H9 (cell line): ENCODE data around the gene BACH1. TPM values are rescaled to one million over a fixed set of nuclear protein-coding genes. Genes with fewer than 3 reads are reported as not detected.

ENCODE experiments used
- DNase-seq: peaks from one replicate; pipeline ENCODE4 v3.0.0-alpha.2; 2017
- H2AFZ ChIP-seq: one replicate; pipeline ENCODE4 v1.6.1; 2013; ENCODE audit warnings: mild to moderate bottlenecking, low read length, control low read depth, moderate library complexity
- H2AK5ac ChIP-seq: 2 replicates; pipeline ENCODE4 v1.6.1; 2013; ENCODE audit warnings: low read length, control low read depth, mixed read lengths; ENCODE audit not compliant: insufficient read length
- H2BK120ac ChIP-seq: one replicate; pipeline ENCODE4 v1.6.1; 2013; ENCODE audit warnings: low read depth, mild to moderate bottlenecking, low read length, control low read depth, inconsistent platforms; ENCODE audit not compliant: poor library complexity, severe bottlenecking
- H2BK12ac ChIP-seq: 2 replicates; pipeline ENCODE4 v1.6.1; 2013; ENCODE audit warnings: low read length, control low read depth, mixed read lengths, low read depth; ENCODE audit not compliant: insufficient read length
- H2BK15ac ChIP-seq: 2 replicates; pipeline ENCODE4 v1.6.1; 2013; ENCODE audit warnings: low read depth, low read length, control low read depth
- H2BK20ac ChIP-seq: one replicate; pipeline ENCODE4 v1.6.1; 2013; ENCODE audit warnings: low read depth, mild to moderate bottlenecking, low read length, control low read depth, inconsistent platforms; ENCODE audit not compliant: poor library complexity, severe bottlenecking
- H2BK5ac ChIP-seq: 2 replicates; pipeline ENCODE4 v1.6.1; 2013; ENCODE audit warnings: low read length, control low read depth, mixed read lengths; ENCODE audit not compliant: insufficient read length
- H3K14ac ChIP-seq: 2 replicates; pipeline ENCODE4 v1.6.1; 2013; ENCODE audit warnings: low read length, control low read depth; ENCODE audit not compliant: insufficient read depth
- H3K18ac ChIP-seq: 2 replicates; pipeline ENCODE4 v1.6.1; 2013; ENCODE audit warnings: low read depth, mild to moderate bottlenecking, mixed read lengths, low read length, control low read depth; ENCODE audit not compliant: insufficient read length
- H3K23ac ChIP-seq: 2 replicates; pipeline ENCODE4 v1.6.1; 2013; ENCODE audit warnings: low read length, control low read depth, mixed read lengths, low read depth; ENCODE audit not compliant: insufficient read length
- H3K23me2 ChIP-seq: 2 replicates; pipeline ENCODE4 v1.6.1; 2013; ENCODE audit warnings: low read depth, mild to moderate bottlenecking, mixed read lengths, low read length, control low read depth; ENCODE audit not compliant: insufficient read length, poor library complexity, severe bottlenecking
- H3K27ac ChIP-seq: 2 replicates; pipeline ENCODE4 v1.5.1; 2013; ENCODE audit warnings: low read length, control low read depth, mixed read lengths, low read depth; ENCODE audit not compliant: insufficient read length
- H3K27me3 ChIP-seq: 2 replicates; pipeline ENCODE4 v1.6.1; 2013; ENCODE audit warnings: low read length, control low read depth, inconsistent platforms; ENCODE audit not compliant: insufficient read depth
- H3K4ac ChIP-seq: 2 replicates; pipeline ENCODE4 v1.6.1; 2013; ENCODE audit warnings: low read depth, mild to moderate bottlenecking, control low read depth, inconsistent platforms, low read length, moderate library complexity
- H3K4me1 ChIP-seq: 2 replicates; pipeline ENCODE4 v1.6.1; 2013; ENCODE audit warnings: low read length, control low read depth, inconsistent platforms; ENCODE audit not compliant: insufficient read depth
- H3K4me2 ChIP-seq: 2 replicates; pipeline ENCODE4 v1.6.1; 2013; ENCODE audit warnings: low read length, control low read depth, mixed read lengths; ENCODE audit not compliant: insufficient read length, insufficient read depth
- H3K56ac ChIP-seq: 2 replicates; pipeline ENCODE4 v1.6.1; 2013; ENCODE audit warnings: low read depth, mild to moderate bottlenecking, mixed read lengths, low read length, control low read depth; ENCODE audit not compliant: insufficient read length
- H3K79me1 ChIP-seq: 2 replicates; pipeline ENCODE4 v1.6.1; 2013; ENCODE audit warnings: low read depth, mild to moderate bottlenecking, moderate library complexity, low read length, control low read depth, inconsistent platforms; ENCODE audit not compliant: insufficient read depth, poor library complexity, severe bottlenecking
- H3K79me2 ChIP-seq: 2 replicates; pipeline ENCODE4 v1.6.1; 2013; ENCODE audit warnings: low read length, control low read depth, inconsistent platforms; ENCODE audit not compliant: insufficient read depth
- H3K9ac ChIP-seq: 2 replicates; pipeline ENCODE4 v1.6.1; 2013; ENCODE audit warnings: low read length, control low read depth, mixed read lengths; ENCODE audit not compliant: insufficient read length; ENCODE audit errors: extremely low read depth
- H3K9me3 ChIP-seq: one replicate; pipeline ENCODE4 v1.6.1; 2013; ENCODE audit warnings: low read depth, low read length, inconsistent platforms; ENCODE audit not compliant: control insufficient read depth
- H3T11ph ChIP-seq: one replicate; pipeline ENCODE4 v1.6.1; 2013; ENCODE audit warnings: mild to moderate bottlenecking, low read length, control low read depth, inconsistent platforms
- H4K20me1 ChIP-seq: one replicate; pipeline ENCODE4 v1.6.1; 2013; ENCODE audit not compliant: control insufficient read depth, insufficient read length, insufficient read depth
- H4K5ac ChIP-seq: 2 replicates; pipeline ENCODE4 v1.6.1; 2013; ENCODE audit warnings: low read depth, mild to moderate bottlenecking, mixed read lengths, low read length, control low read depth; ENCODE audit not compliant: insufficient read length
- H4K8ac ChIP-seq: replicated peaks from 2 replicates; pipeline ENCODE4 v1.6.1; 2013; ENCODE audit warnings: low read length, control low read depth, mixed read lengths, low read depth; ENCODE audit not compliant: insufficient read length
- H4K91ac ChIP-seq: 2 replicates; pipeline ENCODE4 v1.6.1; 2013; ENCODE audit warnings: low read depth, mild to moderate bottlenecking, moderate library complexity, mixed read lengths, low read length, control low read depth; ENCODE audit not compliant: insufficient read length
- H3K27ac Mint-ChIP-seq, 3 experiments: 2 replicates in 2 of 3; 3 replicates in 1 of 3; pipeline ENCODE4 v1.8.0; 2020 to 2021; ENCODE audit warnings: mixed read lengths in 3 of 3, mild to moderate bottlenecking in 1 of 3, moderate library complexity in 1 of 3
- H3K27me3 Mint-ChIP-seq: 2 replicates; pipeline ENCODE4 v1.8.0; 2021; ENCODE audit warnings: low read depth, mild to moderate bottlenecking, moderate library complexity, mixed read lengths
- H3K36me3 Mint-ChIP-seq, 3 experiments: 2 replicates in 2 of 3; 3 replicates in 1 of 3; pipeline ENCODE4 v1.8.0; 2020 to 2021; ENCODE audit warnings: low read depth in 3 of 3, mixed read lengths in 3 of 3; ENCODE audit not compliant: insufficient read depth in 1 of 3
- H3K4me1 Mint-ChIP-seq, 2 experiments: 2 replicates each; pipeline ENCODE4 v1.8.0; 2020; ENCODE audit warnings: mixed read lengths in 2 of 2
- H3K4me3 Mint-ChIP-seq, 2 experiments: 2 replicates in 1 of 2; 3 replicates in 1 of 2; pipeline ENCODE4 v1.8.0; 2020 to 2021; ENCODE audit warnings: mild to moderate bottlenecking in 2 of 2, mixed read lengths in 2 of 2, moderate library complexity in 1 of 2
- H3K9me3 Mint-ChIP-seq, 2 experiments: 2 replicates in 1 of 2; 3 replicates in 1 of 2; pipeline ENCODE4 v1.8.0; 2020; ENCODE audit warnings: mild to moderate bottlenecking in 2 of 2, mixed read lengths in 2 of 2, moderate library complexity in 1 of 2
- WGBS: extraction: QIAGEN DNeasy Blood & Tissue Kit; methylation state at CpG from one replicate; pipeline ENCODE4 v1.1.7; 2013; ENCODE audit warnings: missing lambda C conversion rate, low lambda C conversion rate, mixed read lengths; ENCODE audit not compliant: insufficient read length; ENCODE audit errors: extremely low coverage; 5-methylcytosine and 5-hydroxymethylcytosine counted together
- total RNA-seq: library from RNA; stranded (reverse); gene quantifications from 2 replicates; pipeline ENCODE4 v1.2.1, GENCODE V29; 2021
- TF ChIP-seq, protein P1 (sequence below): fragments of 200-600 bp; sonication (generic); conservative IDR thresholded peaks from 3 replicates; pipeline ENCODE4 v1.8.0; 2021; ENCODE audit warnings: antibody characterized with exemption, mild to moderate bottlenecking

Gene BACH1
- total RNA-seq, 1 experiment from 2014 or later = 42.4 TPM

DNA sequence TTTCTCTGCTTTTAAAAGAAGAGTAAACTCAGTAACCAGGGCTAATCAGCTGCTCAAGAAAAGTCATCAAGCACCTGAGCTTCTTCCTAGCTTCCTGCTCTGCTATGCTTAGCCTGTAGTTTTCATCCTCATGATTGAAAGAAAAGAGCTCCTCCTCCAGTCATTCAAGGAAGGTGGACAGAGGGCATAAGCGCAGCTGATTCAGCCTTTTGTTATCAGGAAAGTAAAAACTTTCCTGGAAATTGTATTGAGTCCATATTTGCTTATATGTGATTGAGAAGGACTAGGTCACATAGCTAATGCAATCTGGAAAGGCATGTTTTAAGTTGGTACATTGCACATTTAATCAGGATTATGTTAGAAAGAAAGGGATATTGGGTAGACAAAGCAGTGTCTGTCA, 8.5 kb upstream of the BACH1 start:
- no peak overlapping the region for H3K27ac Mint-ChIP-seq
- H3K14ac ChIP-seq = no peak overlapping the region
- peaks cover 2 to 12% of the 10 kb centered on the region in 2 experiments; a peak in 1 of 5 replicates for H3K9me3 Mint-ChIP-seq

More for the DNA sequence above, 8.5 kb upstream of the BACH1 start:
- H3K4me2 ChIP-seq = no peak overlapping the region
- no peak overlapping the region for H2AFZ ChIP-seq
- H3K9ac ChIP-seq = no peak overlapping the region
- no peak overlapping the region for H2AK5ac ChIP-seq
- no peak overlapping the region for H4K5ac ChIP-seq
- H2BK120ac ChIP-seq = no peak overlapping the region
- H3K9me3 ChIP-seq = no peaks in the 10 kb centered on the region
- H3K27ac ChIP-seq = no peak overlapping the region
- no peak overlapping the region for H2BK15ac ChIP-seq
- Mint-ChIP-seq H3K4me3 (no peak overlapping the region), H3K36me3 (peaks cover 0 to 2% (median 0%) of the 10 kb centered on the region in 3 experiments; a peak in 1 of 7 replicates), H3K27me3 (no peaks in the 10 kb centered on the region; the same call in 1 of the 2 replicates), H3K4me1 (peaks cover 0 to 9% of the 10 kb centered on the region in 2 experiments; a peak in 2 of 4 replicates)
- H3K23me2 ChIP-seq = no peaks in the 10 kb centered on the region
- H3K79me1 ChIP-seq = no peaks in the 10 kb centered on the region
- no peak overlapping the region for H4K8ac ChIP-seq
- no peak overlapping the region for H3K23ac ChIP-seq
- WGBS = no CpG with 5 or more reads among the region's 1 CpG
- H2BK20ac ChIP-seq = no peak overlapping the region
- no peaks in the 10 kb centered on the region for H4K20me1 ChIP-seq
- no peak overlapping the region for H2BK12ac ChIP-seq
- no peak overlapping the region for H3K4ac ChIP-seq
- no peak overlapping the region for H2BK5ac ChIP-seq
- no peaks in the 10 kb centered on the region; the same call in 1 of the 2 replicates for H3K4me1 ChIP-seq
- no peaks in the 10 kb centered on the region for H3K79me2 ChIP-seq
- TF ChIP-seq, protein P1, sequence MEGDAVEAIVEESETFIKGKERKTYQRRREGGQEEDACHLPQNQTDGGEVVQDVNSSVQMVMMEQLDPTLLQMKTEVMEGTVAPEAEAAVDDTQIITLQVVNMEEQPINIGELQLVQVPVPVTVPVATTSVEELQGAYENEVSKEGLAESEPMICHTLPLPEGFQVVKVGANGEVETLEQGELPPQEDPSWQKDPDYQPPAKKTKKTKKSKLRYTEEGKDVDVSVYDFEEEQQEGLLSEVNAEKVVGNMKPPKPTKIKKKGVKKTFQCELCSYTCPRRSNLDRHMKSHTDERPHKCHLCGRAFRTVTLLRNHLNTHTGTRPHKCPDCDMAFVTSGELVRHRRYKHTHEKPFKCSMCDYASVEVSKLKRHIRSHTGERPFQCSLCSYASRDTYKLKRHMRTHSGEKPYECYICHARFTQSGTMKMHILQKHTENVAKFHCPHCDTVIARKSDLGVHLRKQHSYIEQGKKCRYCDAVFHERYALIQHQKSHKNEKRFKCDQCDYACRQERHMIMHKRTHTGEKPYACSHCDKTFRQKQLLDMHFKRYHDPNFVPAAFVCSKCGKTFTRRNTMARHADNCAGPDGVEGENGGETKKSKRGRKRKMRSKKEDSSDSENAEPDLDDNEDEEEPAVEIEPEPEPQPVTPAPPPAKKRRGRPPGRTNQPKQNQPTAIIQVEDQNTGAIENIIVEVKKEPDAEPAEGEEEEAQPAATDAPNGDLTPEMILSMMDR = no peak
- no peak overlapping the region for H3K56ac ChIP-seq
- H3K18ac ChIP-seq = no peak overlapping the region
- H3K27me3 ChIP-seq = no peaks in the 10 kb centered on the region
- no peak overlapping the region for H3T11ph ChIP-seq
- DNase-seq = no peak
- no peak overlapping the region for H4K91ac ChIP-seq
